Measurements from ENCODE around the gene SNPH.

DNA sequence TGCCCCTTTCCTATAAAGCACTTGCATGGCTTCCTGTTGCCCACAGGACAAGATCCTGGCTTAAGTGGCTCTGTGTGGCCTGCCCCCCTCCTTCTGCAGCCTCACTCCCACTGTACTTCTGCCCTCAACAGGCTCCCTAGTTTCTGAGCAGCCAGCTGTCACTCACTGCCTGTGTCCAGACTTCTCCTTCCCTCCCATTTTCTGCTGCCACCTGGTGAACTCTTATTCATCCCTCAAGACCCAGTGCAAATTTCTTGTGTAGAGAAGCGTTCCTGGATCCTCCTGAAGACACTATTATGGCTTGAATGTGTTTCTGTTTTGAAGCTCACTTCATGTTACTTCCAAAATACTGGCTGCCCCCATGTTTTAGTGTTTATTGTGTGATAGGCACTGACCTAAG, 26.5 kb downstream of the SNPH start:
- TF ChIP-seq, protein P1, sequence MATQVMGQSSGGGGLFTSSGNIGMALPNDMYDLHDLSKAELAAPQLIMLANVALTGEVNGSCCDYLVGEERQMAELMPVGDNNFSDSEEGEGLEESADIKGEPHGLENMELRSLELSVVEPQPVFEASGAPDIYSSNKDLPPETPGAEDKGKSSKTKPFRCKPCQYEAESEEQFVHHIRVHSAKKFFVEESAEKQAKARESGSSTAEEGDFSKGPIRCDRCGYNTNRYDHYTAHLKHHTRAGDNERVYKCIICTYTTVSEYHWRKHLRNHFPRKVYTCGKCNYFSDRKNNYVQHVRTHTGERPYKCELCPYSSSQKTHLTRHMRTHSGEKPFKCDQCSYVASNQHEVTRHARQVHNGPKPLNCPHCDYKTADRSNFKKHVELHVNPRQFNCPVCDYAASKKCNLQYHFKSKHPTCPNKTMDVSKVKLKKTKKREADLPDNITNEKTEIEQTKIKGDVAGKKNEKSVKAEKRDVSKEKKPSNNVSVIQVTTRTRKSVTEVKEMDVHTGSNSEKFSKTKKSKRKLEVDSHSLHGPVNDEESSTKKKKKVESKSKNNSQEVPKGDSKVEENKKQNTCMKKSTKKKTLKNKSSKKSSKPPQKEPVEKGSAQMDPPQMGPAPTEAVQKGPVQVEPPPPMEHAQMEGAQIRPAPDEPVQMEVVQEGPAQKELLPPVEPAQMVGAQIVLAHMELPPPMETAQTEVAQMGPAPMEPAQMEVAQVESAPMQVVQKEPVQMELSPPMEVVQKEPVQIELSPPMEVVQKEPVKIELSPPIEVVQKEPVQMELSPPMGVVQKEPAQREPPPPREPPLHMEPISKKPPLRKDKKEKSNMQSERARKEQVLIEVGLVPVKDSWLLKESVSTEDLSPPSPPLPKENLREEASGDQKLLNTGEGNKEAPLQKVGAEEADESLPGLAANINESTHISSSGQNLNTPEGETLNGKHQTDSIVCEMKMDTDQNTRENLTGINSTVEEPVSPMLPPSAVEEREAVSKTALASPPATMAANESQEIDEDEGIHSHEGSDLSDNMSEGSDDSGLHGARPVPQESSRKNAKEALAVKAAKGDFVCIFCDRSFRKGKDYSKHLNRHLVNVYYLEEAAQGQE (IDR thresholded peaks at IDR 0.05; ENCODE audit: insufficient read depth in 1 of 2, low read depth in 2 of 2, low read length in 2 of 2) = no peak
- no peak for TF ChIP-seq TAF1 (IDR thresholded peaks at IDR 0.05; ENCODE audit: borderline replicate concordance, insufficient read depth, low read length)

All from PFSK-1 (cell line).